DOHH2 (cell line): ENCODE data around the gene FBRSL1.

Experiments
- H3F3A ChIP-seq: fragments of 200-600 bp; sonication (generic), shearing (Covaris generic); 2 replicates; pipeline ENCODE4 v1.6.0; 2016; ENCODE audit warnings: antibody characterized with exemption, mild to moderate bottlenecking; ENCODE audit not compliant: control insufficient read depth, insufficient read depth
- H3K27ac ChIP-seq: fragments of 200-600 bp; sonication (generic); 2 replicates; pipeline ENCODE4 v1.5.1; 2014; ENCODE audit warnings: low read depth, mild to moderate bottlenecking, low read length, moderate library complexity
- H3K27me3 ChIP-seq: fragments of 200-600 bp; sonication (generic); 2 replicates; pipeline ENCODE4 v1.6.1; 2014; ENCODE audit warnings: mild to moderate bottlenecking, low read length, mixed read lengths; ENCODE audit not compliant: control insufficient read depth
- H3K36me3 ChIP-seq: fragments of 200-600 bp; sonication (generic); 2 replicates; pipeline ENCODE4 v1.6.1; 2014; ENCODE audit warnings: mild to moderate bottlenecking, low read length, moderate library complexity, mixed read lengths; ENCODE audit not compliant: control insufficient read depth
- H3K4me1 ChIP-seq: fragments of 200-600 bp; sonication (generic); 2 replicates; pipeline ENCODE4 v1.6.1; 2014; ENCODE audit warnings: mild to moderate bottlenecking, low read length, mixed read lengths; ENCODE audit not compliant: control insufficient read depth
- H3K4me2 ChIP-seq: fragments of 200-600 bp; sonication (generic); 2 replicates; pipeline ENCODE4 v1.6.0; 2014; ENCODE audit warnings: mild to moderate bottlenecking, low read length, moderate library complexity
- H3K4me3 ChIP-seq: fragments of 200-600 bp; sonication (generic); 2 replicates; pipeline ENCODE4 v1.5.1; 2014; ENCODE audit warnings: mild to moderate bottlenecking, low read length, mixed read lengths
- H3K79me2 ChIP-seq: fragments of 200-600 bp; sonication (generic); 2 replicates; pipeline ENCODE4 v1.6.1; 2014; ENCODE audit warnings: mild to moderate bottlenecking, low read length, mixed read lengths; ENCODE audit not compliant: control insufficient read depth
- H3K9me2 ChIP-seq: fragments of 200-600 bp; sonication (generic); replicated peaks from 2 replicates; pipeline ENCODE4 v1.6.1; 2014; ENCODE audit warnings: mild to moderate bottlenecking, low read length, mixed read lengths; ENCODE audit not compliant: control insufficient read depth
- H3K9me3 ChIP-seq: fragments of 200-600 bp; sonication (generic); 2 replicates; pipeline ENCODE4 v1.6.1; 2014; ENCODE audit warnings: antibody characterized with exemption, low read length, mixed read lengths; ENCODE audit not compliant: control insufficient read depth, insufficient read depth
- H4K20me1 ChIP-seq: fragments of 200-600 bp; sonication (generic); 2 replicates; pipeline ENCODE4 v1.6.0; 2014; ENCODE audit warnings: low read depth, mild to moderate bottlenecking, antibody characterized with exemption, low read length, moderate library complexity; ENCODE audit not compliant: control insufficient read depth, insufficient read depth
- CTCF ChIP-seq: fragments of 200-600 bp; sonication (generic); IDR thresholded peaks from one replicate; pipeline ENCODE4 v1.5.1; 2014; ENCODE audit warnings: antibody characterized with exemption, mild to moderate bottlenecking, low read depth, low read length; ENCODE audit not compliant: poor library complexity, severe bottlenecking
- EZH2phosphoT487 ChIP-seq: fragments of 200-600 bp; sonication (generic); IDR thresholded peaks from 2 replicates; pipeline ENCODE4 v1.6.1; 2017; ENCODE audit warnings: borderline replicate concordance, mild to moderate bottlenecking, antibody characterized with exemption, low read length, moderate library complexity, mixed read lengths

FBRSL1 gene

GRCh38 chr12:132476421-132476820, 13.5 kb upstream of the FBRSL1 start:
- Histone ChIP-seq H3K27ac (no peak overlapping the region), H3K9me2 (no peaks in the 10 kb centered on the region), H3F3A (peaks cover 8% of the 10 kb centered on the region; the same call in 1 of the 2 replicates), H3K4me2 (no peak overlapping the region), H3K9me3 (peaks cover 2% of the 10 kb centered on the region; the same call in 1 of the 2 replicates), H4K20me1 (no peaks in the 10 kb centered on the region), H3K79me2 (no peaks in the 10 kb centered on the region), H3K4me3 (no peak overlapping the region), H3K4me1 (peaks cover 34% of the 10 kb centered on the region), H3K36me3 (no peaks in the 10 kb centered on the region), H3K27me3 (peaks cover 2% of the 10 kb centered on the region)
- TF ChIP-seq EZH2phosphoT487 (no peak), CTCF (no peak)

- peaks cover 6% of the 10 kb centered on the region for H3K27me3 ChIP-seq
- H3K4me1 ChIP-seq, result peaks cover 31% of the 10 kb centered on the region
- H3F3A ChIP-seq, result peaks cover 4% of the 10 kb centered on the region; the same call in 1 of the 2 replicates
- TF ChIP-seq EZH2phosphoT487, result no peak
- TF ChIP-seq CTCF, result no peak
- no peak overlapping the region for H3K27ac ChIP-seq
- H4K20me1 ChIP-seq, result no peaks in the 10 kb centered on the region
- H3K4me3 ChIP-seq, result no peak overlapping the region
- H3K79me2 ChIP-seq, result no peaks in the 10 kb centered on the region
- H3K36me3 ChIP-seq, result no peaks in the 10 kb centered on the region
- peaks cover 2% of the 10 kb centered on the region; the same call in 1 of the 2 replicates for H3K9me3 ChIP-seq
- no peak overlapping the region for H3K4me2 ChIP-seq
- no peaks in the 10 kb centered on the region for H3K9me2 ChIP-seq
These were observed 12.8 kb upstream of the FBRSL1 start for GRCh38 chr12:132477017-132477702.

GRCh38 chr12:132477703-132478432, 12.1 kb upstream of the FBRSL1 start:
- H3K4me3 ChIP-seq, result no peak overlapping the region
- peaks cover 6% of the 10 kb centered on the region for H3K27me3 ChIP-seq
- H3K4me2 ChIP-seq, result no peak overlapping the region
- no peaks in the 10 kb centered on the region for H3K79me2 ChIP-seq
- TF ChIP-seq EZH2phosphoT487, result no peak
- TF ChIP-seq CTCF, result no peak
- H3K9me2 ChIP-seq, result no peaks in the 10 kb centered on the region
- H3K36me3 ChIP-seq, result no peaks in the 10 kb centered on the region
- H3K27ac ChIP-seq, result no peak overlapping the region
- H4K20me1 ChIP-seq, result no peaks in the 10 kb centered on the region
- H3F3A ChIP-seq, result 0 out of 2 replicates have a peak, but pooled peaks cover 3% of the 10 kb centered on the region
- H3K4me1 ChIP-seq, result peaks cover 25% of the 10 kb centered on the region
- H3K9me3 ChIP-seq, result peaks cover 2% of the 10 kb centered on the region; the same call in 1 of the 2 replicates
